Stimulated activated CD4-positive, alpha-beta T cell treated with anti-CD3 and anti-CD28 coated beads, Interleukin-4, amount 100 ng/mL, for 4 hours (primary cell): Measurements from ENCODE around the gene ZNF496.
"Not testable (repeated sequence)": the region's sequence is repeated elsewhere in the genome, so short reads cannot be mapped to it uniquely, and the experiment has no call there.

Source experiments
- DNase-seq, 2 experiments: peaks; one replicate each; pipeline ENCODE4 v3.0.0-alpha.2; 2020

Gene ZNF496

GRCh38 chr1:247358920-247359319 lies 27.3 kb upstream of the ZNF496 start:
- DNase-seq = no peak

- no peak for DNase-seq
These were observed 26.1 kb upstream of the ZNF496 start for GRCh38 chr1:247357781-247358211.

GRCh38 chr1:247357052-247357780 lies 25.5 kb upstream of the ZNF496 start:
- no peak for DNase-seq

- not testable (repeated sequence) for DNase-seq
These were observed 23.5 kb upstream of the ZNF496 start for GRCh38 chr1:247355160-247355559.

GRCh38 chr1:247352175-247352574 lies 20.5 kb upstream of the ZNF496 start:
- DNase-seq = no peak

GRCh38 chr1:247350587-247350986 lies 18.9 kb upstream of the ZNF496 start:
- DNase-seq = no peak

- no peak for DNase-seq
These were observed 16.0 kb upstream of the ZNF496 start for GRCh38 chr1:247347477-247348222.

GRCh38 chr1:247345881-247346280 lies 14.2 kb upstream of the ZNF496 start:
- no peak for DNase-seq

- no peak for DNase-seq
These were observed 12.1 kb upstream of the ZNF496 start for GRCh38 chr1:247343801-247344200.

GRCh38 chr1:247338723-247339275 lies 7.1 kb upstream of the ZNF496 start:
- DNase-seq = no peak

- no peak for DNase-seq
These were observed 6.3 kb upstream of the ZNF496 start for GRCh38 chr1:247337961-247338360.

- no peak for DNase-seq
These were observed 5.6 kb upstream of the ZNF496 start for GRCh38 chr1:247337250-247337746.

- DNase-seq = no peak
These were observed 4.7 kb upstream of the ZNF496 start for GRCh38 chr1:247336390-247336789.

GRCh38 chr1:247335882-247336281 lies 4.2 kb upstream of the ZNF496 start:
- DNase-seq = no peak

GRCh38 chr1:247334378-247335133 lies 2.9 kb upstream of the ZNF496 start:
- DNase-seq = no peak

- no peak for DNase-seq
These were observed 1.1 kb upstream of the ZNF496 start for GRCh38 chr1:247332623-247333361.

- peak; percentile 56 to 58 for DNase-seq
These were observed 552 bp upstream of the ZNF496 start for GRCh38 chr1:247332215-247332622.

GRCh38 chr1:247331172-247331524 lies 519 bp downstream of the ZNF496 start:
- DNase-seq = peak; percentile 71 to 77

GRCh38 chr1:247330548-247331171 lies 1.0 kb downstream of the ZNF496 start:
- no peak for DNase-seq

- no peak for DNase-seq
These were observed 2.5 kb downstream of the ZNF496 start for GRCh38 chr1:247329097-247329617.

- DNase-seq = no peak
These were observed 3.4 kb downstream of the ZNF496 start for GRCh38 chr1:247328311-247328710.
